ENCODE results near the gene TADA3. TPM values are rescaled to one million over a fixed set of nuclear protein-coding genes. Genes with fewer than 3 reads are reported as not detected.

Gene TADA3
- total RNA-seq, 6 experiments from 2014 or later: 69.2 to 84.9 (median 77.0) TPM

DNA sequence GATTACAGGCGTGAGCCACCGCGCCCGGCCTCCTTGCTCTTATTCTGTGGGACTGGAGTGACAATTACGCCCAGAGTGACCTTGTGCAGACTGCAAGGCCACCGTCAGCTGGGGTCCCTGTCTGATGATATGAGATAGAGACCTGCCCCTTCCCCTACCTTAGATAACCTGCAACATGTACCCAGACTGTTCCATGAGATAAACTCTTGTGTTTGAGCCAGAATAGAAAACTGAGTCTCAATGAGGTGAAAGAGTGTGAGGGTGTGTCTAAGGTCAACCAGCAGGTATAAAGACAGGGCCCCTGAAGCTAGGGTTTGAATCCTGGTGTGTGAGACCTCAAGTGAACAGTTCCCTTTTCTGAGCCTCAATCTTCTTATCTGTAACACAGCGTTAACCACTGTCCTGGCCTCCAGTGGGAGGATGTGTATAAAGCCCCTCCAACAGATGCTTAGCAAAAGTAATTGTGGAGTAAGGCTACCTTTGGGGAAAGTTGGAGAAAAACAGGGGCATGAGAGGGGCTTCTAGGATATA, 6.0 kb downstream of the TADA3 start:
- no peak for DNase-seq
- Mint-ChIP-seq H3K4me3 (no peak overlapping the region), H3K27me3 (ENCODE audit: insufficient read depth) (peaks cover 2% of the 10 kb centered on the region), H3K27ac (no peak overlapping the region), H3K36me3 (ENCODE audit: low read depth) (peaks cover 36% of the 10 kb centered on the region), H3K4me1 (ENCODE audit: low read depth) (peaks cover 12% of the 10 kb centered on the region), H3K9me3 (no peaks in the 10 kb centered on the region)
- TF ChIP-seq, protein P1, sequence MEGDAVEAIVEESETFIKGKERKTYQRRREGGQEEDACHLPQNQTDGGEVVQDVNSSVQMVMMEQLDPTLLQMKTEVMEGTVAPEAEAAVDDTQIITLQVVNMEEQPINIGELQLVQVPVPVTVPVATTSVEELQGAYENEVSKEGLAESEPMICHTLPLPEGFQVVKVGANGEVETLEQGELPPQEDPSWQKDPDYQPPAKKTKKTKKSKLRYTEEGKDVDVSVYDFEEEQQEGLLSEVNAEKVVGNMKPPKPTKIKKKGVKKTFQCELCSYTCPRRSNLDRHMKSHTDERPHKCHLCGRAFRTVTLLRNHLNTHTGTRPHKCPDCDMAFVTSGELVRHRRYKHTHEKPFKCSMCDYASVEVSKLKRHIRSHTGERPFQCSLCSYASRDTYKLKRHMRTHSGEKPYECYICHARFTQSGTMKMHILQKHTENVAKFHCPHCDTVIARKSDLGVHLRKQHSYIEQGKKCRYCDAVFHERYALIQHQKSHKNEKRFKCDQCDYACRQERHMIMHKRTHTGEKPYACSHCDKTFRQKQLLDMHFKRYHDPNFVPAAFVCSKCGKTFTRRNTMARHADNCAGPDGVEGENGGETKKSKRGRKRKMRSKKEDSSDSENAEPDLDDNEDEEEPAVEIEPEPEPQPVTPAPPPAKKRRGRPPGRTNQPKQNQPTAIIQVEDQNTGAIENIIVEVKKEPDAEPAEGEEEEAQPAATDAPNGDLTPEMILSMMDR (IDR thresholded peaks at IDR 0.05): no peak

DNA sequence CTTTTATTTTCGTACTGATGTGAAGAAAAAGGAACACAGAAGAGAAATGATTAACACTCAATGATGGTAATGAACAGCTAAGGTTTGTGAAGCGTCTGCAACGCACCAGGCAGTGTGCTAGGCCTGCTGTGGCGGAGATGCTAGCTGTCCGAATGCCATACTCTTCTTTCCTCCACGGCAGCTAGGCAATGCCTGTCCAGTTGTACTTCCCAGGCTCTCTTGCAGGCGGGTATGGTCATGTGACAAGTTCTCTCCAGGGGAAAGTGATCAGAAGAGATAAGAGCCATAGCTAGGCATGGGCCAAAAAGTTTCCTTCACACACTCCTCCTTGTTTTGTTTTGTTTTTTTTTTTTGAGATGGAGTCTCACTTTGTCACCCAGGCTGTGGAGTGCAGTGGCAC, 6.7 kb downstream of the TADA3 start:
- Mint-ChIP-seq H3K9me3 (no peaks in the 10 kb centered on the region), H3K4me3 (no peak overlapping the region), H3K27ac (no peak overlapping the region)

DNA sequence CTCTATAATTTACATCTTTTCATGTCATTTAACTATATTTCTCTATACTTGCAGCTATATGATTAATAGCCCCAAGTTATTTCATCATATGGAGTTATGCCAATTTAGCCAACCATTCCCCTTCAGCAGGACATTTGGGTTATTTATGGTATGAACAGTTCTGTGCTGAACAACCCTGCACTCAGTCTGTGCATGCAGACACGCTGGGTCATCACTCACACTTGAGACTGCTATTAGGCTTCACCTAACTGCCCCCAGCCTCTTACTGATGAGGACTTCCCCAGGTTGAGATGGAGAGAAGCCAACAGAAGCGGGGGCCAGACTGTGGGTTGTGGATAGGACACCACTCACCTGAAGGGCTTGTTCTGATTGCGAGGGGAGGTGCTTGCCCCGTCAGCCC, 7.3 kb downstream of the TADA3 start:
- H3K9me3 Mint-ChIP-seq: no peaks in the 10 kb centered on the region
- H3K4me3 Mint-ChIP-seq: no peak overlapping the region
- no peaks in the 10 kb centered on the region; the same call in 1 of the 2 replicates for H3K4me1 Mint-ChIP-seq (ENCODE audit: low read depth)
- TF ChIP-seq, protein P1 (IDR thresholded peaks at IDR 0.05): no peak
- no peaks in the 10 kb centered on the region; the same call in 1 of the 2 replicates for H3K27me3 Mint-ChIP-seq (ENCODE audit: insufficient read depth)
- DNase-seq: no peak
- peaks cover 30% of the 10 kb centered on the region for H3K36me3 Mint-ChIP-seq (ENCODE audit: low read depth)
- H3K27ac Mint-ChIP-seq: no peak overlapping the region

More for the DNA sequence above, 6.7 kb downstream of the TADA3 start:
- Mint-ChIP-seq H3K27me3 (ENCODE audit: insufficient read depth) (peaks cover 2% of the 10 kb centered on the region), H3K36me3 (ENCODE audit: low read depth) (peaks cover 36% of the 10 kb centered on the region), H3K4me1 (ENCODE audit: low read depth) (peaks cover 5% of the 10 kb centered on the region)
- TF ChIP-seq, protein P1 (IDR thresholded peaks at IDR 0.05): no peak
- no peak for DNase-seq

DNA sequence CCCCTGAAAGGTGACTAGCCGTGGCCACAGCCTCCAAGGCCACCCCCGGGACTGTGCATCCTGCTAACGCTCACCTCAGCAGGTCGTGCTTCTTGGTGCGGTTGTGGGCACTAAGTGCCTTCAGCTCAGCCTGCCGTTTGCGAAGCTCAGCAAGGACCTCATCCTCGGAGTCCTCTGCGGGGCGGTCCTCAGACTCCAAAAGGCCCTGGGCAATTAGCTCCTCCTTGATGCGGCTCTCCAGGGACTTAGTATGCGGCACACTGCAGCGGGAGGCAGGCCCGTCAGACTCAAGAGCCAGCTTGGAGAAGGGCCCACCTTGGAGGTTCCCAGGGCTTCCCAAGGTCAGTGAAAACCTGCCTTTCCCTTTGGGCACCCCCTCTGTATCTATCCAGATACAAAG, 8.3 kb downstream of the TADA3 start:
- Mint-ChIP-seq H3K4me1 (ENCODE audit: low read depth) (peaks cover 3% of the 10 kb centered on the region), H3K27ac (no peak overlapping the region), H3K4me3 (no peak overlapping the region), H3K27me3 (ENCODE audit: insufficient read depth) (no peaks in the 10 kb centered on the region; the same call in 1 of the 2 replicates), H3K36me3 (ENCODE audit: low read depth) (peaks cover 21% of the 10 kb centered on the region), H3K9me3 (no peaks in the 10 kb centered on the region)
- DNase-seq: no peak
- TF ChIP-seq, protein P1 (IDR thresholded peaks at IDR 0.05): no peak

DNA sequence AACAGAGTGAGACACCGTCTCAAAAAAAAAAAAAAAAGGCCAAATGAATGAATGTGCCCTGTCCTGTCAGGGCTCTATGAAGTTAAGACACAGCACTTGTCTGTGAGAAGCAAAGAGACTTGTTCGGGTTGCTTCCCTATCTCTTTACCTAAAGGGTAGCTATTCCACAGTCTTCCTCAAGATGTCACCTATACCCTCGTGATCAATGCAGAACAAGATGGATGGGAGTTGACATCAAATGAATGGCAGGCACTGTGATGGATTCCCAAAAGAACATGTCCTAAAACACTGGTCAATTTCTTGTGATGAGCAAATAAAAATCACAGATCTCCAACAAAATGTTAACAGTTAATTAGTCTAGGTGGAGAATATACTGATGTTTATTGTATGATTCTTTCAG, 9.5 kb downstream of the TADA3 start:
- H3K27me3 Mint-ChIP-seq (ENCODE audit: insufficient read depth): no peaks in the 10 kb centered on the region; the same call in 1 of the 2 replicates
- no peak overlapping the region for H3K27ac Mint-ChIP-seq
- no peak overlapping the region for H3K4me3 Mint-ChIP-seq
- TF ChIP-seq, protein P1 (IDR thresholded peaks at IDR 0.05): no peak
- H3K36me3 Mint-ChIP-seq (ENCODE audit: low read depth): peaks cover 18% of the 10 kb centered on the region
- H3K9me3 Mint-ChIP-seq: no peaks in the 10 kb centered on the region
- peaks cover 15% of the 10 kb centered on the region for H3K4me1 Mint-ChIP-seq (ENCODE audit: low read depth)
- no peak for DNase-seq

Data from HFFc6 (cell line).